Ovary (tissue), 3 donors: Measurements from ENCODE around the gene SPRR1A.

Experiments used
- CTCF ChIP-seq, 3 donors: fragments of 450-650 bp in 2 of 3; fragments of 200-600 bp in 1 of 3; IDR thresholded peaks; one replicate each; pipeline versions ENCODE4 v1.5.1 to v1.8.0; 2016 to 2022; ENCODE audit warnings: antibody characterized with exemption in 3 of 3, mild to moderate bottlenecking in 1 of 3
- EP300 ChIP-seq: sonication (generic); formaldehyde crosslinking; IDR thresholded peaks from one replicate; pipeline ENCODE4 v1.6.1; 2017; ENCODE audit warnings: antibody characterized with exemption
- POLR2A ChIP-seq: fragments of 450-650 bp; IDR thresholded peaks from one replicate; pipeline ENCODE4 v1.6.1; 2017; ENCODE audit warnings: antibody characterized with exemption, mild to moderate bottlenecking, moderate library complexity
- donor health status: DM: no; HTN: no; CAD: no.

- TF ChIP-seq CTCF (IDR thresholded peaks at IDR 0.05), result no peak
- no peak for TF ChIP-seq POLR2A
- TF ChIP-seq EP300, result no peak
Measured at GRCh38 chr1:153032677-153033308, 48.9 kb downstream of the SPRR1A start.
